Calu3 (cell line): ENCODE data around the gene SLC44A1. TPM values are rescaled to one million over a fixed set of nuclear protein-coding genes. Genes with fewer than 3 reads are reported as not detected.
A peak's percentile ranks its signal among the peaks of the same experiment; 100 is the strongest.

Experiments used
- BruUV-seq: library from RNA; stranded (reverse); fragments of 400-500 nt; replicated peaks from 2 replicates; lab custom pipeline; 2021; lab: Mats Ljungman, UMichigan
- CTCF ChIA-PET: fragments of 300-600 bp; sonication (Branson Sonifier 250); formaldehyde crosslinking; loops from one replicate; lab custom pipeline; 2022; ENCODE audit warnings: antibody characterized with exemption; lab: Charles Lee
- DNase-seq: peaks from one replicate; pipeline ENCODE4 v3.0.0; 2022
- H3K27ac Mint-ChIP-seq: one replicate; pipeline ENCODE4 v1.8.0; 2022; ENCODE audit warnings: mixed read lengths; ENCODE audit not compliant: unreplicated experiment
- H3K27me3 Mint-ChIP-seq: one replicate; pipeline ENCODE4 v1.8.0; 2022; ENCODE audit warnings: mixed read lengths; ENCODE audit not compliant: unreplicated experiment
- H3K36me3 Mint-ChIP-seq: one replicate; pipeline ENCODE4 v1.8.0; 2022; ENCODE audit warnings: mild to moderate bottlenecking, moderate library complexity, mixed read lengths; ENCODE audit not compliant: insufficient read depth, unreplicated experiment
- H3K4me1 Mint-ChIP-seq: one replicate; pipeline ENCODE4 v1.8.0; 2022; ENCODE audit warnings: mild to moderate bottlenecking, low read depth, mixed read lengths; ENCODE audit not compliant: unreplicated experiment
- H3K4me3 Mint-ChIP-seq: one replicate; pipeline ENCODE4 v1.8.0; 2022; ENCODE audit warnings: mild to moderate bottlenecking, low read depth, moderate library complexity, mixed read lengths; ENCODE audit not compliant: unreplicated experiment
- H3K9me3 Mint-ChIP-seq: one replicate; pipeline ENCODE4 v1.8.0; 2022; ENCODE audit warnings: low read depth, mixed read lengths; ENCODE audit not compliant: unreplicated experiment
- CTCF ChIP-seq: fragments of 200-600 bp; IDR thresholded peaks from one replicate; pipeline ENCODE4 v1.8.0; 2022; ENCODE audit warnings: antibody characterized with exemption; ENCODE audit not compliant: unreplicated experiment
- intact Hi-C: fragments of 100-400 bp; cut with micrococcal nuclease; formaldehyde crosslinking; loops from one replicate; pipeline ENCODE4 v1.10.0; 2022; ENCODE audit not compliant: unreplicated experiment
- total RNA-seq: library from RNA; stranded (reverse); gene quantifications from 2 replicates; pipeline ENCODE4 v1.2.3, GENCODE V29; 2022

SLC44A1 gene
- total RNA-seq, 1 experiment from 2014 or later: 41.2 TPM

GRCh38 chr9:105299190-105299854 is 54.9 kb downstream of the SLC44A1 start:
- Mint-ChIP-seq H3K27me3 (no peaks in the 10 kb centered on the region), H3K36me3 (peaks cover 12% of the 10 kb centered on the region), H3K4me3 (no peak overlapping the region), H3K9me3 (no peaks in the 10 kb centered on the region), H3K4me1 (peaks cover 45% of the 10 kb centered on the region), H3K27ac (peak overlapping the region; percentile 84)
- BruUV-seq: no TSS peak
- TF ChIP-seq CTCF: no peak
- peak; percentile 34 for DNase-seq
- CTCF ChIA-PET: interaction anchor here (0.9 to 1.0 kb wide), 2 partner anchors 9 to 20 kb away, joined by 3 read pairs; no protein-coding TSS in a partner anchor
- intact Hi-C loops: loop anchor here (5.0 kb wide), 1 partner anchor 37 kb away; no protein-coding TSS in a partner anchor

GRCh38 chr9:105302728-105303127 is 58.3 kb downstream of the SLC44A1 start:
- no peak overlapping the region for H3K4me3 Mint-ChIP-seq
- CTCF ChIA-PET: interaction anchor here (1.3 kb wide), 1 partner anchor 12 kb away, joined by 3 read pairs; no protein-coding TSS in a partner anchor
- intact Hi-C loops: no loop called here
- no peak for TF ChIP-seq CTCF
- no TSS peak for BruUV-seq
- peaks cover 12% of the 10 kb centered on the region for H3K36me3 Mint-ChIP-seq
- H3K4me1 Mint-ChIP-seq: peaks cover 33% of the 10 kb centered on the region
- no peak for DNase-seq
- H3K27ac Mint-ChIP-seq: no peak overlapping the region
- no peaks in the 10 kb centered on the region for H3K9me3 Mint-ChIP-seq
- H3K27me3 Mint-ChIP-seq: no peaks in the 10 kb centered on the region

GRCh38 chr9:105305856-105306255 is 61.4 kb downstream of the SLC44A1 start:
- CTCF ChIA-PET: interaction anchor here (0.6 kb wide), 1 partner anchor 76 kb away, joined by 6 read pairs; no protein-coding TSS in a partner anchor
- no TSS peak for BruUV-seq

More at GRCh38 chr9:105305856-105306255, 61.4 kb downstream of the SLC44A1 start:
- no peak overlapping the region for H3K27ac Mint-ChIP-seq
- peaks cover 6% of the 10 kb centered on the region for H3K36me3 Mint-ChIP-seq
- DNase-seq: no peak
- intact Hi-C loops: no loop called here
- no peak for TF ChIP-seq CTCF
- H3K4me3 Mint-ChIP-seq: no peak overlapping the region
- peaks cover 10% of the 10 kb centered on the region for H3K4me1 Mint-ChIP-seq
- no peaks in the 10 kb centered on the region for H3K9me3 Mint-ChIP-seq
- no peaks in the 10 kb centered on the region for H3K27me3 Mint-ChIP-seq
